Measurements from ENCODE around the gene ARL5C.
"Not testable (repeated sequence)": the region's sequence is repeated elsewhere in the genome, so short reads cannot be mapped to it uniquely, and the experiment has no call there.

Gene ARL5C

DNA sequence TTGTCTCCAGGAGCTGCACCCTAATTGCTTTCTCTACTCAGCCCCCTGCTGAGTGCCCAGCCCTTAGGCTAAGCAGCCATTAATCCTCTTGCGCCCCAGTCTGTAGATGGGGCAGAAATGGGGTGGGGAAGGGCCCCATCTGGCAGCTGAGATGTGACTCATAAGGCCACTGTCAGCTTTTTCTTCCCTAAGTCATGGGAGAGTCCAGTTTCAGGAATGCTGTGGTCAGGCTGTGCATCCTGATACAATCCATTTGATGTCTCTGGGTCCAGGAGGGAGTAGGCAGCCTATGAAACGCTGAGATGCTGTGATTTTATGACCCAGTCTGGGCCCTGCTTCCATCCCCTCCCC lies 26.8 kb downstream of the ARL5C start:
- DNase-seq, result no peak

DNA sequence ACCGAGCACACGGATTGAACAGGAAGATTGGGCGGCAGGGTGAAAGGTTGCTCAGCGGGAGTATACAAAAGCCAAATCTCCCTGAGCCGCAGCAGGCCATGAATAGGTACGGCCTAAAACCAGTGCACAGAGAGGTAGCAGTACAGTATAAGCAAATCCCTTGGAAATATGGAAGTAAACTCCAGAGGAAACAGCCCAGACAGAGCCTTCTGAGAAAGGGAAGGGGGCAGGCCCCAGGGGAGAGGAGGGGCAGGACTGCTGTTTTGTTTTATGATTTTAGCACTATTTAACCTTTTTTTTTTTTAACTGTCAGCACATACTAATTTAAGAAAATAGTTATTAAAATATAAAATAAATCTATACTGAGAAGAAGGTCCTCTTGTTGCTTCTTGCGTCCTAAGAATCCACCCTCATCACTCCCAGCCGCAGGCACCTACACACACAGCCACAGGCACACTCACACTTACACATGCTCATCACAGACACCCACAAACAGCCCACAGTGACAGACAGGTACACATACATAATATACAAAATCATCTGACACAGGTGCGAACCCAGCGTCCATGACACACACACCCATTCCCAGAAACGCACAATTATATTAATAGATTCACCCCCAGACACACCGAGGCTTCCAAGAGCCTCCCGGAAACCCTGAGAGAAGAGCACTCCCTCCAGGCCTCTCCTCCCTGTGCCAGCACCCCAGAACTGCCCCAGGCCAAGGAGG lies 27.4 kb downstream of the ARL5C start:
- DNase-seq, result no peak

DNA sequence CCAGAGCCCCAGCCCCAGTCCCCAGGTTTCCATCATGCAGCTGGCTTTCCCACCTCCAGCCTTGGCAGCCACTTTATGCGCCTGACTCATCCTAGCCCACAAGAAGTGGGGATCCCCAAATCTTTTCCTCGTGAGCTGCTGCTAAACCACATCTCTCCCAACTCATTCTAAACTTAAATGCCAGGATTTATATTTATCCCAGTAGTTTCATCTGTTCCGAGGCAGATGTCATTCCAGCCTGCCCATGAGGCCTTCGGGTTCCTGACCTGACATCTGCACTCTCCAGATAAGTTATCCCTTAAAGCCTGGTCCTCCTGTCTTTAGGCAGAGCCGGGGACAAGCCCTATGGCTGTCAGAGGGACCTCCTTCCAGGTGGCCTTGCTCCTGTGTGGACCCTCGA lies 31.1 kb downstream of the ARL5C start:
- DNase-seq, result no peak

DNA sequence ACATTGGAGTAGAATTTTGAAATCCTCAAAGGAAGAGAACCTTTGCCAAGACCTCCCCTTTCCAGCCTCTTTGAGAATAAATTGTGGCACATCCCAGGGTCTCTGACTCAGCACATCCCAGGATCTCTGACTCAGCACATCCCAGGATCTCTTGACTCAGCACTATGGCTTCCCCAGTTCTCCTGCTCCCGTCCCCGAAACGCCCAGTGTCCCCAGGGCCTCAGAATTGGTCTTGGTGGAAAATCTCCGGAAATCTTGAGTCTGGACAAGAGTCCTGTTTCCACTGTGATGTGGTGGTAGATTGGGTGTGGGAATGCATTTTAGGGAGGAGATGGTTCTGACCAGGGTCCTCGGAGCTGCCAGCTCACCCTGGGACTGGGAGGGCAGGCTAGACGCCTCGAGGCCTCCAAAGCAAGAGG lies 33.8 kb downstream of the ARL5C start:
- DNase-seq, result no peak

DNA sequence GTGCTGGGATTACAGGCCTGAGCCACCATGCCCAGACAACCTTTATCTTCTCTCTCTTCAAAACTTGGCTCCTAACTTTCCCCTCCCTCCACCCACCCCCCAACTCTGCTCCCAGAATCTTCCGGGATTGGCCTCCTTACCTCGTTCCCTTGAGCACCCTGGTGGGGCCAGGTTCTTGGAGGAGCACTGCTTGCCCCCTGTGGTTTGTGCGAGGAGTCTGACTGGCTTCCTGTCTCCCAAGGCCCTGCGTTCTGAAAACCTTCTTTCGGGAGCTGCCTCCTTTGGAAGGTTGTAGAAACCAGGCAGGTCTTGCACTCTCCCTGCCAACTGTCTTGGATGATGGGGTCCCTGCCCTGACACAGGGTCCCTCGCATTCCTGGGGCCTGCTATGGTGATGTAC lies 34.3 kb downstream of the ARL5C start:
- no peak for DNase-seq

DNA sequence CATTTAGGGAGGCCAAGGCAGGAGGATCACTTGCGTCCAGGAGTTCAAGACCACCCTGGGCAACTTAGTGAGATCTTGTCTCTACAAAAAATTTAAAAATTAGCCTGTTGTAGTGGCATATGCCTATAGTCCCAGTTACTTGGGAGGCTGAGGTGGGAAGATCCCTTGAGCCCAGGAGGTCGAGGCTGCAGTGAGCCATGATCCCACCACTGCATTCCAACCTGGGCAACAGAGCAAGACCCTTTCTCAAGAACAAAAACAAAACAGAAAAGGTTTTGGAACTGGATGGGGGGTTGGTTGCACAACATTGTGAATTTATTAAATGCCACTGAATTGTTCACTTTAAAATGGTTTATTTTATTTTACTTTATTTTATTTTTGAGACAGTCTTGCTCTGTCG lies 35.8 kb downstream of the ARL5C start:
- no peak for DNase-seq

DNA sequence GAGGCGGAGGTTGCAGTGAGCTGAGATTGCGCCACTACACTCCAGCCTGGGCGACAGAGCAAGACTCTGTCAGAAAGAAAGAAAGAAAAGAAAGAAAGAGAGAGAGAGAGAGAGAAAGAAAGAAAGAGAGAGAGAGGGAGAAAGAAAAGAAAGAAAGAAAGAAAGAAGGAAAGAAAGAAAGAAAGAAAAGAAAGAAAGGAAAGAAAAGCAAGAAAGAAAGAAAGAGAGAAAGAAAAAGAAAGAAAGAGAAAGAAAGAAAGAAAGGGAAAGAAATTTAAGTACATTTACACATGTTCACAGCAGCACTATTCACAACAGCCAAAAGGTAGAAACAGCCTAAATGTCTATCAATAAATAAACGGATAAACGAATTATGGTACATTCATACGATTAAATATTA lies 36.4 kb downstream of the ARL5C start:
- not testable (repeated sequence) for DNase-seq

DNA sequence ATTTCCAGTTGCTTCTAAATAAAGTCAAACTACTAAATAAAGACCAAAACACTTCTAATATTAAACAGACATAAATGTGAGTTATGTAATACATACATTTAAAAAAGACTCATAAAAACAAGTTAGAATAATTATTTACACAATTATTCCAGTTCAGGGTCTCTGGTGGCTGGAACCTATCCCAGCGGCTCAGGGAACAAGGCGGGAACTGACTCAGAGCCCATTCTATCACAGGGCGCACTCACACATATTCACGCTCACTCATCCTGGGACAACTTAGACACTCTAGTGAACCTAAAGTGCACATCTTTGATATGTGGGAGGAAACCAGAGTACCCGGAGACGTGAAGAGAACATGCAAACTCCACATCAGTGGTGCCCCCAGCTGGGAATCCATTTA lies 39.5 kb downstream of the ARL5C start:
- no peak for DNase-seq

DNA sequence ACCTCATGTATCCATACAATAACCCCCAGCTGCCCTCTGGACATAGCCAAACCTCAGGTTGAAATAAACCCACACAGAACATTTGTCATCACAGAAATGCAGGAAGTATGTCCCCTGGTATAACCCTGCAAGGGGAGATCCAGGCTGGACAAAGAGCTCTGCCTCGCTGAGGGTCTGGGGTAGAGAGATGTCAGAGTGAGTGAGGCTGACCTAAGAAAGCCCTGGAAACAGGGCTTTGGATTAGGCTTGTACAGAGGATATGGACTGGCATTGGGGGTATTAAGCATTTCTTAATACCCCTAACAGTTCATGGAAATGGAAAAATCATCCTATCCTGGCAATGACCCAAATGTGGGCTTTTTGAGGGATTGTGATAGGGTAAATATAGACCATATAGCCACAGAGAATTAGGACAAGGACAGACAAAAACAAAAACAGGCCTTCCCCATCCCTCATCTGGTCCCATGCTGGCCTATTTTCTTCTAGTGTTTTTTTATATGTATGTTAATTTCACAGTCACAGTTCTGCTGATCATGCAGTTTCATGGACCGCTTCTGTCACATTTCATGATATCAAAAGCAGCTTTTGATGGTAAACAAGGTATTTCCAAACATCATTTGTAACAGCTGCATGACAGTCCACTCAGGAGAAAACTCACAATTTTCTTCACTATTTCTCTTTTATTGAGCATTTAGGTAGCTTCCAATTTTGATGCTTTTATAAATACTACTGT lies 40.7 kb downstream of the ARL5C start:
- DNase-seq, result no peak

DNA sequence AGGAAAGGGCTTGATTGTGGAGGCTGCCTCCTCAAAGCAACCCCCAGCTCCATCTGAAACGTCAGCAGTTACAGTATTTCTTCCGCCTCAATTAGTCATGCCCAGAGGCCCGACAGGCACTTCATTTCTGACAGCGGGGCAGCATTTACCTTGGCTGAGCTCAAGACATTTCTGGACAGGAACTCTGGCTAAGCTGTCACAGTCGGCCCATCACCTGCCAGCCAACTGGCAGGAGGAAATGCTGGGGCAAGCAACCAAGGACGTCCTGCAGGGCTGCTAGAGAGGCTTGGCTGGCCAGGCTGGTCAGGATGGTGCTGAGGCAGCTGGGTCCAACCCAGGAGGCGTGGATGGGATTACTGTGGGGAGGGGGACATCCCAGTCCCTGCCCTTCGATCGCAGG lies 42.3 kb downstream of the ARL5C start:
- no peak for DNase-seq

DNA sequence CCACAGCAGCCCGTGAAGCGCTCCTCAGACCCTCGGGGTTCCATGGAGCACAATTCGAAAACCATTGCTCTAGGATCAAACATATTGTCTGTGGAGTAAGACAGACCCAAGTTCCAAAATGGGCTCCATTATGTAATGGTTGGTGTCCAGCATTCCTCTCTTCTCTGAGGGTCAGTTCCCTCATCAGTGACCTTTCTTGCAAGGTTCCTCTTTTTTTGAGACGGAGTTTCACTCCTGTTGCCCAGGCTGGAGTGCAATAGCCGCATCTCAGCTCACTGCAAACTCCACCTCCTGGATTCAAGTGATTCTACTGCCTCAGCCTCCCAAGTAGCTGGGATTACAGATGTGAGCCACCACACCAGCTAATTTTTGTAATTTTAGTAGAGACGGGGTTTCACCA lies 43.0 kb downstream of the ARL5C start:
- DNase-seq, result no peak

DNA sequence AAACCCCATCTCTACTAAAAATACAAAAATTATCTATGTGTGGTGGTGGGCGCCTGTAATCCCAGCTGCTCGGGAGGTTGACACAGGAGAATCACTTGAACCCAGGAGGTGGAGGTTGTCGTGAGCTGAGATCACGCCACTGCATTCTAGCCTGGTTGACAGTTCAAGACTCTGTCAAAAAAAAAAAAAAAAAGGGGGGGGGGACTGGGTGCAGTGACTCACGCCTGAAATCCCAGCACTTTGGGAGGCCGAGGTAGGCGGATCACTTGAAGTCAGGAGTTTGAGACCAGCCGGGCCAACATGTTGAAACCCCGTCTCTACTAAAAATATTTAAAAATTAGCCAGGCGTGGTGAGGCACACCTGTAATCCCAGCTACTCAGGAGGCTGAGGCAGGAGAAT lies 44.0 kb downstream of the ARL5C start:
- not testable (repeated sequence) for DNase-seq

DNA sequence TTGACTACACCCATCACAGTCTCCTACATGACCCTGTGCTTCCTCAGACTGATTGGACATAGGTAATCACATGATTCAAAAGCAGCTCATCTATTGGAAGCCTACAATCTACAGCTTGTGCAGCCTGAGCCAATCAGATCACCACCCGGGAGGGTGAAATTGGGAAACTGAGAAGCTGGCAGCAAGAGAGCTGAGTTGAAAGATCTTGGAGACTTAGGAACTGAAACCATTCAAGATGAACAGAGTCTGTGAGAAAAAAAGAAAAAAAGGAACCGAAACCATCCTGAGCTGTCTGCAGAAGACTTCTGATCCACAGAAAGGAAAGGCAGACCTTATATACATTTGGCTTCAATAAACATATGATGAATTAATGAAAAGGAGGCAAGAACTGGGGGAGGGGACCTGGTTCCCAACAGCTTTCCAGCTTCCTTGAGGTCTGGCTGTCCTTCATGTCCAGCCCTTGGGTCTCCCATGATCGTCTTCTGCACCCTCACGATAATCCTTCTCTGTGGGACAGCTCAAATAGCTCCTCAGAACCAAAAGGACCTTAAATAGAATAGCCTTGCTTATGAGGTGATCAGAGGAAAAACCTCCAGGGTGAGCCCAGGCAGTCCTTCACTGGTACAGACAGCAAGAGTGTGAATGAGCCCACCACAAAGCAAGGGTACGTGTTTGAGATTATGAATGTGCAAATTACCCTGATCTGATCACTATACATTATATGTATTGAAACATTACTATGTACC lies 47.1 kb downstream of the ARL5C start:
- DNase-seq, result no peak

DNA sequence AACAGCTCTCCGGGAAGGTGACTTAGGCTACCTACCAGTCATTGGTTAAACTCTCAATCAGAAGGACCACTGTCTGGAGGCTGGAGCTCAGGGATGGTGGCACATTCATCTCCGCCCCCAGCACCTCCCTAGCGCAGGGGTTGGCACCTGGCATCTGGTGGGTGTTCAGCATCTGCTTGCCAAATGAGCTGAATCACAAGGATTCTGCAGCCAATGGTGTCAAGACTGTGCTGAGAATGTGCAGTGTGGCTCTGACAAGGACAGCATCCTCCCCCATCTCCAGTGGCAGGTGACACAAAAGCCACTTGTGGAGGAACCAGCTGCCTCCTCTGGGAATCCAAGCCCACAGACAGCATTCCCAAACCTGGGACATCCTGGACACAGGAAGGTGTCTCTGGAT lies 49.7 kb downstream of the ARL5C start:
- no peak for DNase-seq

DNA sequence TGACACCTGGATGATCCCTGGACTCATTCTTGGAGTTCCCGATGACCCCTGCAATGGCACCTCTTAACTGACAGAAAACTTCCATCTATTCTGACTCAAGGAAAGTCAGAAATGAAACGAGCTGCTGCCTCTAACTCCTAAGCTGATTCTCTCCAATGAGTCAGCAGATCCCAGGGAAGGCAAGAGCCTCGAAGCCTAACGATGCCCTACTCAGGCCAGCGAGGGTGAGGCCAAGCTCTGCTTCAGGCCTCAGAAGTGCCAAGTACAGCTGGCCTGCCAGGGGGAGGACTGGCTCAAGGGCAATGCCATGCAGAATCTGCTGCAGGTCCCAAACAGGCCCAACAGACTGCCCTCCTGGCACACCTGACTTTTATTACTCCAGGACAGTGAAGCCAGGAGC lies 50.8 kb downstream of the ARL5C start:
- no peak for DNase-seq

DNA sequence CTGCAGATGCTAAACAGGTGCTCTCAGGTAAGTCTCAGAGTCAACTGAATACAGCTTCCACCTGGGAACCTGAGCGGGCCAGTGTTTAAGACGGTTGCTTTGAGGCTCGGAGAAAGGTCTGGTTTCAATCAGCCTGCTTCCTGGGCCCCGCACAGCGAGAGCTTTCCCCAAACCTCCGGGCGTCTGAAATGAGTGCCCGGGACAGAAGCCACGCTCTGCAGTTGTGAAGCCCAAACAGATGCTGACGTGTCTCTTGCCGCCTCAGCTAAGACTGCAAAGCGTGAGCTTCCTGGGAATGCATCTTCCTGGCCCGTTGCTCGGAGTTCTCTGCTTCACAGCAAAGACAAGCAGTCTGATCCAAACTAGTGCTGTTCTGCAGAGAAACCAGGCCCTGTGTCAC lies 51.2 kb downstream of the ARL5C start:
- no peak for DNase-seq

DNA sequence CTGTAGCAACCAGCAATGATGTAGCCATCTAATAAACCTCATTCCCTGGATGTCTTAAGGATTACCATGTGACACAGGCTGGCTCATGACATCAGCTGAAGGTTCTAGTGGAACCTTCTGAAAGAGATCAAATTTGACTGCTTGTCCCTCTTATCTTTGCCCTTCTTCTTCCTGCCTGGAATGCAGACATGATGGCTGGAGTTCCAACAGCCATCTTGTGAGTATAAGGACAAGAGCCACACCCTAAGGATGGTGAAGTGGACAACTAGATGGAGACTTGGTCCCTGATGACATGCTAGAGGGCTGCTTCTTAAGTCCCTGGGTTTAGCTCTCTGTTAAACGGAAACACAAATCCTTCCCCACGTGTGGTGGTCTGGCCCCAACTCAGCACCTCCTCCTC lies 52.1 kb downstream of the ARL5C start:
- DNase-seq, result no peak

DNA sequence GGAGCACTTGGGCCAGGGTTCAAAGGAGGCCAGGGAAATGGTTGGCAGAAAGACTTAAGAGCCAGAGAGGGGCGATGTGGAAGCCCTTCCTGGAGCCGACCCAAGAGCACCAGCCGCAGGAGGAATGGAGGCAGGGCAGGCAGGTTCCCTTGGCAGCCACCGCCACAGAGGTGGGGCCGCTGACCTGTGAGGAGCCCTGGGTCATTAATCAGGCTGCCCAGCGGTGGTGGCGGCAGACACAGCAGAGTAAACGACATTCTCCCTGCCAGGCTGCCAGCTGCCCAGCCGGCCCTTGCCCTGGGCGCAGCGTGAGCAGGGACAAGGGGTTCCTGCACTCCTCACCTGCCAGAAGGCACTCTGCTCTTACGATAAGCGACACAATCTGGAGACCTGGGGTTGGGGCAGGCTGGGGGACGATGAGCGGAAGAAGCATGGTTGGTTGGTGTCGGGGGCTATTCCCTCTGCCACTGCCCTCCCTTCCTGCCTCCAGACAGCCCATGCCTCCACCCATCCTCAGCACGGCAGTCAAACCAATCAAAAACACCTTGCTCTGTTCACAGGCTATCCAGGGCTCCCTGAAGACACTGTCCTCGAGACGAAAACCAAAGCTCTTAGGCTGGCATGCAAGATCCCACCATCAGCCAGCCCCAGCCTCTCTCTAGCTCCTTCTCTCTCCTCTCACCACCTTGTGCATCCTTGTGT lies 55.4 kb downstream of the ARL5C start:
- DNase-seq, result no peak

DNA sequence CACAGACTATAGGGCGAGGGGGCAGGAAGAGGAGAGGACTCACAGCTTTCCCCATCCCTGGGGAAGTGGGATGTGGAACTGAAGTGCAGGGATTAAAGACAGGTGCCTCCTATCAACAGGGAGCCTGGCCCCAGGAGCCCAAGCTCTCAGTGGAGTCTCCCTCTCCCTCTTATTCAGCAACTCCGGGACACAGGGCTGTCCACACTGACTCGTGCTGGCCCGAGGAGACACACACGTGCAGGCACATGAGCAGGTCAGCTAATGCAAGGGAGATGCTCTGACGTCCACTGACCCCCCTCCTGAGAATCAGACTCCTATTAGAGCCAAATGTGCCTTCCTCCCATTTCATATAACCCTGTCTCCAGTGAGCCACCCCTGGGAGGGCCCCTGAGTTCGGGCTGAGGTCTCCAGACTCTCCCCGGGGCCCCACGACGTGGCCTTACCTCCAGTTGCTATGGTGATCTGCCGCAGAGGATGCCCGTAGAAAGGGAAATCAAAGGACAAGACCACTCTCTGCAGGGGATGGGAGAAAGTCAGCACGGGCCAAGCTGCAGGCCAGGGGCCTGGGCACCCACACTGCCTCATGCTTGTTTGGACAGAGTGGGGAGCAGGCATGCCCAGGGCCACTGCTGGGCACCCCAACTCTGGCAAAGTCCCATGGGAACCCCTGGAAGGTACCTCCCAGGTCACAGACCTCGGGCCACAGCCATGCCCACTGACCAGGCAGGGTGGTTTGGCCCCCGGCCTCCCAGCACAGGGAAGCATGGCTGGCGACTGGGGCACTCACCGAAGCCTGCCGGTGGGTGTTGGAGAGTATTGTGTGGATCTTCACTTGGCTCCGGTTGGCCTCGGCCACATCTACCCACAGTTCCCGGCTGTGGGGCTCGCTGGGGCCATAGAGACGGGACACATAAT lies 57.2 kb downstream of the ARL5C start:
- no peak for DNase-seq

DNA sequence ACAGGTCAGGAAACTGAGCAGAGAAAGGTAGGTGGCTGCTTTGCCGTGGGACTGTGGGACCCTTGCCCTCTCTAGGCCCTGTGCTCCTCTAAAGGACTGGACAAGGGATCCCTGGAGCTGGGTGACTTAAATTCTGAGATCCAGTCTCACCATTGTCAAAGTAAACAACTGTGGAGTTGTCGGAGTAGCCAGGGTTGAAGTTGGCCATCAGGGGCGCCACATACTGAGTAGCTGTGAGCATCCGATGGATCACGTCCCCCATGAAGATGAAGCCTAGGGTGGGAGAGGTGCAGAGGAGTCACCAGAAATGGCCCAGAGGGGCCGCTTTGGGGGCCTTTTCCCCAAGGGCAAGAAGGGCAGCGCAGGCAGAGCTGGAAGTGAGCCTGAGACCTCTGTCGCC lies 58.0 kb downstream of the ARL5C start:
- DNase-seq, result no peak

DNA sequence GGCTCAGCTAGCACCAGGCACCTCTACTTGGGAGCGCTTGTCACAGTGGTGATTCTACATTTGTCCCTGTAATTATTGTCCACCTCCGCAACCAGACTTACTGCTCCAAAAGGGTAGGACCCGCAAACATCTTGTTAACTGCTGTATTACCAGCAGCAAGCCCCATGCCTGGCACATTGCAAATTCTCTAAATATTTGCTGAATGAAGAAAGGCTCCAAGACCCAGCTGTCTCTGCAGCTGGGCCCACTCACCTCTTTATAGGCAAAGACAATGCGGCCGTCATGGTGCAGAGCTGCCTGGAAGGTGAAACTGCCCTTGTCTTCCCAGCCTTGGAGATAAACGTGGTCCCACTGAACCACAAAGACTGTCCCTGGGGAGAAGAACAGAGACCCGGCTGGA lies 58.8 kb downstream of the ARL5C start:
- no peak for DNase-seq

All from NCI-H187 (cell line).